ENCODE data around the gene JAK3.

JAK3 gene

GRCh38 chr19:17775245-17775927 lies 72.4 kb downstream of the JAK3 start:
- Histone ChIP-seq H3K79me2 (ENCODE audit: insufficient read depth, low read depth) (no peaks in the 10 kb centered on the region), H4K20me1 (ENCODE audit: insufficient read depth) (no peaks in the 10 kb centered on the region), H3K27me3 (ENCODE audit: insufficient read depth, low read depth) (no peaks in the 10 kb centered on the region), H3K36me3 (ENCODE audit: insufficient read depth) (no peaks in the 10 kb centered on the region), H3K9ac (no peak overlapping the region), H3K4me3 (IDR thresholded peaks at IDR 0.05; ENCODE audit: insufficient read depth, low read depth, low read length) (no peak overlapping the region), H3K4me1 (ENCODE audit: low read depth, poor library complexity, severe bottlenecking) (peaks cover 14% of the 10 kb centered on the region), H2AFZ (ENCODE audit: low read depth) (no peak overlapping the region), H3K27ac (no peak overlapping the region), H3K4me2 (no peak overlapping the region)
- TF ChIP-seq CTCF (conservative IDR thresholded peaks at IDR 0.05; ENCODE audit: low read depth, low read length) = peak; percentile 81
